Endothelial cell of umbilical vein (primary cell): ENCODE measurements around the gene ZBTB43. TPM values are rescaled to one million over a fixed set of nuclear protein-coding genes. Genes with fewer than 3 reads are reported as not detected.

Experiments used
- BruUV-seq: library from RNA; stranded (reverse); fragments of 400-500 nt; replicated peaks from 2 replicates; lab custom pipeline; 2021; lab: Mats Ljungman, UMichigan
- CTCF ChIA-PET: fragments of 300-600, 350-600 bp; sonication (Branson Sonifier 250); formaldehyde crosslinking; loops from one replicate; lab custom pipeline; 2021; ENCODE audit warnings: antibody characterized with exemption, inconsistent platforms; lab: Charles Lee
- POLR2A ChIA-PET: fragments of 300-600, 350-600 bp; sonication (Branson Sonifier 250); formaldehyde crosslinking; loops from one replicate; lab custom pipeline; 2021; ENCODE audit warnings: antibody characterized with exemption, inconsistent platforms; lab: Charles Lee
- DNase-seq: peaks from one replicate; pipeline ENCODE4 v3.0.0-alpha.2; 2011; ENCODE audit warnings: low read depth, low spot score
- FAIRE-seq: peaks from 2 replicates; lab custom pipeline; 2011; peaks lifted over from hg19 to GRCh38; lab: Jason Lieb, UNC
- H2AFZ ChIP-seq: 2 replicates; pipeline ENCODE4 v1.6.0; 2012; ENCODE audit warnings: low read depth, low read length, control low read depth, inconsistent platforms
- H3K27ac ChIP-seq: 2 replicates; pipeline ENCODE4 v1.5.1; 2011; ENCODE audit warnings: low read depth, mild to moderate bottlenecking, control low read depth, low read length, moderate library complexity; ENCODE audit not compliant: insufficient read depth
- H3K27me3 ChIP-seq, 2 experiments: 2 replicates each; pipeline versions ENCODE4 v1.6.0 to v1.6.1; 2011; ENCODE audit warnings: low read length in 2 of 2, mixed read lengths in 1 of 2; ENCODE audit not compliant: control insufficient read depth in 2 of 2, insufficient read depth in 2 of 2
- H3K36me3 ChIP-seq, 2 experiments: 2 replicates in 1 of 2; 3 replicates in 1 of 2; pipeline ENCODE4 v1.5.1; 2011; ENCODE audit warnings: low read length in 2 of 2, mild to moderate bottlenecking in 1 of 2, moderate library complexity in 1 of 2; ENCODE audit not compliant: control insufficient read depth in 2 of 2, insufficient read depth in 2 of 2; ENCODE audit errors: extremely low read depth in 1 of 2
- H3K4me1 ChIP-seq: 3 replicates; pipeline ENCODE4 v1.5.1; 2011; ENCODE audit warnings: mild to moderate bottlenecking, low read length; ENCODE audit not compliant: control insufficient read depth, insufficient read depth; ENCODE audit errors: extremely low read depth
- H3K4me2 ChIP-seq: 2 replicates; pipeline ENCODE4 v1.6.1; 2011; ENCODE audit warnings: low read length, control low read depth, mixed read lengths; ENCODE audit not compliant: insufficient read depth
- H3K4me3 ChIP-seq, 3 experiments: fragments of 200-600 bp in 1 of 3; sonication (generic), shearing (Covaris generic) in 1 of 3; replicated peaks in 1 of 3; 2 replicates each; pipeline ENCODE4 v1.5.1; 2011 to 2016; ENCODE audit warnings: control low read depth in 3 of 3, low read length in 3 of 3, mild to moderate bottlenecking in 2 of 3, inconsistent platforms in 1 of 3, low read depth in 1 of 3, moderate library complexity in 1 of 3; ENCODE audit not compliant: insufficient read depth in 1 of 3
- H3K79me2 ChIP-seq: 2 replicates; pipeline ENCODE4 v1.6.0; 2012; ENCODE audit warnings: low read length, inconsistent platforms; ENCODE audit not compliant: control insufficient read depth, insufficient read depth
- H3K9ac ChIP-seq: replicated peaks from 2 replicates; pipeline ENCODE3; 2011; ENCODE audit warnings: low read length, control low read depth; ENCODE audit not compliant: insufficient read depth; ENCODE audit errors: extremely low read depth
- H3K9me1 ChIP-seq: replicated peaks from 3 replicates; pipeline ENCODE4 v1.6.0; 2011; ENCODE audit warnings: mild to moderate bottlenecking, low read length; ENCODE audit not compliant: control insufficient read depth, insufficient read depth; ENCODE audit errors: extremely low read depth
- H3K9me3 ChIP-seq: replicated peaks from 2 replicates; pipeline ENCODE4 v1.5.1; 2012; ENCODE audit warnings: low read length, inconsistent platforms; ENCODE audit not compliant: control insufficient read depth, insufficient read depth
- H4K20me1 ChIP-seq: replicated peaks from 2 replicates; pipeline ENCODE3; 2011; ENCODE audit warnings: mild to moderate bottlenecking, low read length; ENCODE audit not compliant: control insufficient read depth, insufficient read depth; ENCODE audit errors: extremely low read depth
- EZH2 ChIP-seq: IDR thresholded peaks from 2 replicates; pipeline ENCODE4 v1.6.1; 2012; ENCODE audit warnings: borderline replicate concordance, low read depth, mild to moderate bottlenecking, moderate library complexity, low read length, inconsistent platforms; ENCODE audit not compliant: severe bottlenecking
- FOS ChIP-seq: IDR thresholded peaks from 2 replicates; pipeline ENCODE4 v1.6.1; 2011; ENCODE audit warnings: mild to moderate bottlenecking, low read length, moderate library complexity, borderline replicate concordance; ENCODE audit not compliant: insufficient read depth
- GATA2 ChIP-seq: IDR thresholded peaks from 2 replicates; pipeline ENCODE4 v1.7.0; 2011; ENCODE audit warnings: low read depth, mild to moderate bottlenecking, moderate library complexity, mixed read lengths, low read length; ENCODE audit not compliant: insufficient read length, insufficient read depth
- JUN ChIP-seq: IDR thresholded peaks from 2 replicates; pipeline ENCODE4 v1.6.1; 2011; ENCODE audit warnings: borderline replicate concordance, low read depth; ENCODE audit not compliant: insufficient read length, insufficient read depth
- MYC ChIP-seq: IDR thresholded peaks from one replicate; pipeline ENCODE4 v1.6.1; 2011; ENCODE audit warnings: mild to moderate bottlenecking, low read depth, low read length
- POLR2A ChIP-seq: IDR thresholded peaks from 2 replicates; pipeline ENCODE4 v1.6.1; 2012; ENCODE audit warnings: low read depth, mild to moderate bottlenecking, control low read depth, low read length
- POLR2AphosphoS5 ChIP-seq: IDR thresholded peaks from 2 replicates; pipeline ENCODE4 v1.6.1; 2012; ENCODE audit warnings: low read depth, mild to moderate bottlenecking, control low read depth, low read length, moderate library complexity; ENCODE audit not compliant: insufficient read depth
- dilution Hi-C: fragments of 300-500 bp; cut with MboI; formaldehyde crosslinking; loops from one replicate; pipeline ENCODE4 v1.15.0; 2019; ENCODE audit warnings: low sequenced_read_pairs; ENCODE audit not compliant: extremely low pct_ligation_motif_present
- intact Hi-C: fragments of 100-400 bp; cut with micrococcal nuclease; formaldehyde crosslinking; loops from one replicate; pipeline ENCODE4 v1.10.0; 2022
- polyA plus RNA-seq, 4 experiments: library from polyadenylated mRNA; depleted of rRNA in 3 of 4; stranded (reverse) in 3 of 4; unstranded in 1 of 4; fragments of >200 nt; gene quantifications; 2 replicates each; pipeline versions ENCODE4 v1.2.1 to v1.2.3, GENCODE V29; 2011 to 2012; ENCODE audit warnings: missing spikeins in 1 of 4
- total RNA-seq: library from RNA; stranded (reverse); gene quantifications from 2 replicates; pipeline ENCODE4 v1.2.3, GENCODE V29; 2021
- TF ChIP-seq, protein P1 (sequence below): IDR thresholded peaks from 2 replicates; pipeline ENCODE4 v1.6.1; 2011; ENCODE audit not compliant: insufficient read depth, insufficient read length
- TF ChIP-seq, protein P2 (sequence below), 2 donors: IDR thresholded peaks; 1 replicate in 1 of 2; 2 replicates in 1 of 2; pipeline ENCODE4 v1.5.1; 2011; ENCODE audit warnings: low read length in 2 of 2, mild to moderate bottlenecking in 2 of 2, moderate library complexity in 2 of 2, control low read depth in 1 of 2, inconsistent platforms in 1 of 2, low read depth in 1 of 2; ENCODE audit not compliant: insufficient read depth in 1 of 2; ENCODE audit errors: extremely low read depth in 1 of 2

Gene ZBTB43
- total and polyA plus RNA-seq, 2 donors (not counting 3 experiments of a cell fraction or from before 2014, with no cell fraction given) = 3.2 to 9.0 TPM

DNA sequence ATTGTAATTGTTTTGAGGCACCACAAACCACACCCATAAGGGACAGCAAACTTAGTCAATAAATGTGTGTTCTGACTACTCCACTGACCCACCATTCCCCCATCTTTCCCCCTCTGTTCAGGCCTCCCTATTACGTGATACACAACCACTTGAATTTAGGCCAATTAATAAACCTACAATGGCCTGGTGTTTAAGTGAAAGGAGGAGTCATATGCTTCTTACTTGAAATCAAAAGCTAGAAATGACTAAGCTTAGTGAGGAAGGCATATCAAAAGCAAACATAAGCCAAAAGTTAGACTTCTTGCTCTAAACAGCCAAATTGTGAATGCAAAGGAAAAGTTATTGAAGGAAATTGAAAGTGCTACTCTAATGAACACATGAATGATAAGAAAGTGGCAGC, 14.6 kb downstream of the ZBTB43 start:
- Histone ChIP-seq H3K4me3 (no peak overlapping the region), H3K36me3 (peaks cover 0 to 5% of the 10 kb centered on the region in 2 experiments), H3K9ac (no peak overlapping the region), H3K4me1 (no peaks in the 10 kb centered on the region), H3K27ac (no peak overlapping the region), H3K9me1 (no peaks in the 10 kb centered on the region), H3K79me2 (peaks cover 53% of the 10 kb centered on the region), H3K9me3 (peaks cover 2% of the 10 kb centered on the region), H2AFZ (no peak overlapping the region), H4K20me1 (no peaks in the 10 kb centered on the region), H3K27me3 (no peaks in the 10 kb centered on the region), H3K4me2 (no peak overlapping the region)
- intact Hi-C loops = no loop called here
- FAIRE-seq (no peak), DNase-seq (no peak)
- CTCF ChIA-PET = no interaction called here
- no TSS peak for BruUV-seq
- no peak for TF ChIP-seq POLR2AphosphoS5
- TF ChIP-seq GATA2 = no peak
- TF ChIP-seq, protein P1, sequence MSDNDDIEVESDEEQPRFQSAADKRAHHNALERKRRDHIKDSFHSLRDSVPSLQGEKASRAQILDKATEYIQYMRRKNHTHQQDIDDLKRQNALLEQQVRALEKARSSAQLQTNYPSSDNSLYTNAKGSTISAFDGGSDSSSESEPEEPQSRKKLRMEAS = no peak
- TF ChIP-seq POLR2A = no peak
- no peak for TF ChIP-seq FOS
- TF ChIP-seq, protein P2, sequence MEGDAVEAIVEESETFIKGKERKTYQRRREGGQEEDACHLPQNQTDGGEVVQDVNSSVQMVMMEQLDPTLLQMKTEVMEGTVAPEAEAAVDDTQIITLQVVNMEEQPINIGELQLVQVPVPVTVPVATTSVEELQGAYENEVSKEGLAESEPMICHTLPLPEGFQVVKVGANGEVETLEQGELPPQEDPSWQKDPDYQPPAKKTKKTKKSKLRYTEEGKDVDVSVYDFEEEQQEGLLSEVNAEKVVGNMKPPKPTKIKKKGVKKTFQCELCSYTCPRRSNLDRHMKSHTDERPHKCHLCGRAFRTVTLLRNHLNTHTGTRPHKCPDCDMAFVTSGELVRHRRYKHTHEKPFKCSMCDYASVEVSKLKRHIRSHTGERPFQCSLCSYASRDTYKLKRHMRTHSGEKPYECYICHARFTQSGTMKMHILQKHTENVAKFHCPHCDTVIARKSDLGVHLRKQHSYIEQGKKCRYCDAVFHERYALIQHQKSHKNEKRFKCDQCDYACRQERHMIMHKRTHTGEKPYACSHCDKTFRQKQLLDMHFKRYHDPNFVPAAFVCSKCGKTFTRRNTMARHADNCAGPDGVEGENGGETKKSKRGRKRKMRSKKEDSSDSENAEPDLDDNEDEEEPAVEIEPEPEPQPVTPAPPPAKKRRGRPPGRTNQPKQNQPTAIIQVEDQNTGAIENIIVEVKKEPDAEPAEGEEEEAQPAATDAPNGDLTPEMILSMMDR (IDR thresholded peaks at IDR 0.05; ENCODE audit: extremely low read depth in 1 of 2, insufficient read depth in 1 of 2, low read depth in 1 of 2, low read length in 2 of 2) = no peak
- POLR2A ChIA-PET = no interaction called here
- dilution Hi-C loops = no loop called here

GRCh38 chr9:126822278-126822677, 17.4 kb downstream of the ZBTB43 start:
- H3K4me3 ChIP-seq = no peak overlapping the region
- peaks cover 2 to 5% of the 10 kb centered on the region in 2 experiments for H3K36me3 ChIP-seq
- H3K27ac ChIP-seq = no peak overlapping the region
- POLR2A ChIA-PET = no interaction called here
- no peak overlapping the region for H3K9ac ChIP-seq
- BruUV-seq = no TSS peak
- H3K79me2 ChIP-seq = peaks cover 34% of the 10 kb centered on the region
- dilution Hi-C loops (no loop called here), intact Hi-C loops (no loop called here)
- CTCF ChIA-PET = no interaction called here
- no peaks in the 10 kb centered on the region for H3K27me3 ChIP-seq
- H3K9me1 ChIP-seq = no peaks in the 10 kb centered on the region
- FAIRE-seq = no peak
- no peak overlapping the region for H2AFZ ChIP-seq
- peaks cover 2% of the 10 kb centered on the region for H3K9me3 ChIP-seq
- TF ChIP-seq, protein P1 = no peak
- TF ChIP-seq GATA2 (no peak), JUN (no peak), EZH2 (no peak), POLR2AphosphoS5 (no peak), FOS (no peak), POLR2A (no peak), MYC (no peak)
- TF ChIP-seq, protein P2 (IDR thresholded peaks at IDR 0.05; ENCODE audit: extremely low read depth in 1 of 2, insufficient read depth in 1 of 2, low read depth in 1 of 2, low read length in 2 of 2) = no peak
- DNase-seq = no peak
- no peak overlapping the region for H3K4me2 ChIP-seq
- no peaks in the 10 kb centered on the region for H4K20me1 ChIP-seq
- no peaks in the 10 kb centered on the region for H3K4me1 ChIP-seq
